Lower lobe of right lung (tissue), 2 donors: ENCODE data around the gene NEXN. TPM values are rescaled to one million over a fixed set of nuclear protein-coding genes. Genes with fewer than 3 reads are reported as not detected.
"Not testable (repeated sequence)": the region's sequence is repeated elsewhere in the genome, so short reads cannot be mapped to it uniquely, and the experiment has no call there.

Experiments used
- ATAC-seq, 2 donors: fragments of 200-7000 bp; cut with Tn5 transposase; one replicate each; pipeline ENCODE4 v1.9.1; 2020 to 2022; ENCODE audit warnings: mild to moderate bottlenecking in 2 of 2, moderate library complexity in 2 of 2
- DNase-seq: peaks from one replicate; pipeline ENCODE4 v3.0.0-alpha.2; 2020
- H3K27ac ChIP-seq: fragments of 200-600 bp; one replicate; pipeline ENCODE4 v1.8.0; 2022
- H3K27me3 ChIP-seq: fragments of 200-600 bp; one replicate; pipeline ENCODE4 v1.8.0; 2022; ENCODE audit warnings: low read depth
- H3K36me3 ChIP-seq: fragments of 200-600 bp; one replicate; pipeline ENCODE4 v1.8.0; 2022; ENCODE audit warnings: mild to moderate bottlenecking
- H3K4me1 ChIP-seq: fragments of 200-600 bp; one replicate; pipeline ENCODE4 v1.8.0; 2022
- H3K4me3 ChIP-seq: fragments of 200-600 bp; one replicate; pipeline ENCODE4 v1.8.0; 2022; ENCODE audit warnings: mild to moderate bottlenecking
- H3K9me3 ChIP-seq: fragments of 200-600 bp; one replicate; pipeline ENCODE4 v1.8.0; 2022
- CTCF ChIP-seq: fragments of 200-600 bp; IDR thresholded peaks from one replicate; pipeline ENCODE4 v1.8.0; 2022; ENCODE audit warnings: antibody characterized with exemption, mild to moderate bottlenecking
- intact Hi-C: fragments of 100-400 bp; cut with DNase I; formaldehyde crosslinking; loops from one replicate; pipeline ENCODE4 v1.11.0; 2022
- total RNA-seq: library from RNA; stranded (reverse); fragmentation: NEBNext Ultra II Directional; extraction: Animal tissue kit (Norgen Biotek cat#: 25700); gene quantifications from one replicate; pipeline ENCODE4 v1.2.1, GENCODE V29; 2021
- donor health status: DM: no; HTN: yes; CAD: no; lungs with severe emphysema.

NEXN gene
- total RNA-seq, 1 donor from 2014 or later, result 16.5 TPM

- no peaks in the 10 kb centered on the region for H3K9me3 ChIP-seq
- no peaks in the 10 kb centered on the region for H3K36me3 ChIP-seq
- no peak for TF ChIP-seq CTCF
- no peaks in the 10 kb centered on the region for H3K27me3 ChIP-seq
- intact Hi-C loops, result no loop called here
- no peak for ATAC-seq
- no peak overlapping the region for H3K27ac ChIP-seq
- no peak overlapping the region for H3K4me3 ChIP-seq
- DNase-seq, result no peak
- H3K4me1 ChIP-seq, result peaks cover 1% of the 10 kb centered on the region
Observed at GRCh38 chr1:77905603-77906002, 17.2 kb downstream of the NEXN start.

- H3K27ac ChIP-seq, result no peak overlapping the region
- no peak for TF ChIP-seq CTCF
- ATAC-seq (no peak), DNase-seq (no peak)
- H3K4me3 ChIP-seq, result no peak overlapping the region
- H3K9me3 ChIP-seq, result no peaks in the 10 kb centered on the region
- no peaks in the 10 kb centered on the region for H3K27me3 ChIP-seq
- H3K36me3 ChIP-seq, result no peaks in the 10 kb centered on the region
- intact Hi-C loops, result no loop called here
- no peaks in the 10 kb centered on the region for H3K4me1 ChIP-seq
Observed at GRCh38 chr1:77906019-77906545, 17.7 kb downstream of the NEXN start.

- Histone ChIP-seq H3K36me3 (no peaks in the 10 kb centered on the region), H3K4me3 (no peak overlapping the region), H3K9me3 (no peaks in the 10 kb centered on the region), H3K27me3 (no peaks in the 10 kb centered on the region), H3K4me1 (no peaks in the 10 kb centered on the region), H3K27ac (no peak overlapping the region)
- TF ChIP-seq CTCF, result no peak
- ATAC-seq, result no peak
- intact Hi-C loops, result no loop called here
- no peak for DNase-seq
Observed at GRCh38 chr1:77906624-77907023, 18.2 kb downstream of the NEXN start.

- Histone ChIP-seq H3K27ac (no peak overlapping the region), H3K9me3 (no peaks in the 10 kb centered on the region), H3K27me3 (no peaks in the 10 kb centered on the region), H3K4me3 (no peak overlapping the region), H3K36me3 (no peaks in the 10 kb centered on the region), H3K4me1 (no peaks in the 10 kb centered on the region)
- no peak for ATAC-seq
- DNase-seq, result no peak
- intact Hi-C loops, result no loop called here
- no peak for TF ChIP-seq CTCF
Observed at GRCh38 chr1:77910116-77910515, 21.7 kb downstream of the NEXN start.

- intact Hi-C loops, DNase-seq, ATAC-seq, H3K4me3 ChIP-seq, H3K27me3 ChIP-seq, H3K27ac ChIP-seq, H3K4me1 ChIP-seq, H3K9me3 ChIP-seq: not testable (repeated sequence)
- H3K36me3 ChIP-seq, result peaks cover 12% of the 10 kb centered on the region
Observed at GRCh38 chr1:77918918-77919317, 30.5 kb downstream of the NEXN start.

GRCh38 chr1:77925518-77925917 is 37.1 kb downstream of the NEXN start:
- no peaks in the 10 kb centered on the region for H3K27me3 ChIP-seq
- H3K9me3 ChIP-seq, result no peaks in the 10 kb centered on the region
- no peak for TF ChIP-seq CTCF
- no peaks in the 10 kb centered on the region for H3K4me1 ChIP-seq
- no peak for ATAC-seq
- H3K27ac ChIP-seq, result no peak overlapping the region
- H3K36me3 ChIP-seq, result peaks cover 12% of the 10 kb centered on the region
- DNase-seq, result no peak
- intact Hi-C loops, result no loop called here
- no peak overlapping the region for H3K4me3 ChIP-seq
